Measurements from ENCODE around the gene TPD52L1.

TPD52L1 gene

DNA sequence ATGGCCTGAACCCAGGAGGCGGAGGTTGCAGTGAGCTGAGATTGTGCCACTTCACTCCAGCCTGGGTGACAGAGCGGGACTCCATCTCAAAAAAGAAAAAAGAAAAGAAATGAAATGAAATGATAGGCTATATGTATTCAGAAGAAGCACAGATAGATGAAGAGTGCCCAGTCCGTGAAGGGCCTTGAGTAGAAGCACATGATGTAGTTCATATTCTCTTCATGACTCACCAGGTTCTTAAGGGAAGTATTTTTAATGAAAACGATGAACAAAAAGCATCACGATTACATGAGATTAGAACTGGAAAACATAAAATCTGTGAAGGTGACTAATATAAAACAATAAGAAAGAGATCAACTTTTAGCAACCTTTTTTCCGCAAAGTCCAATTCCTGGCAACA lies 29.8 kb downstream of the TPD52L1 start:
- no peak for DNase-seq

DNA sequence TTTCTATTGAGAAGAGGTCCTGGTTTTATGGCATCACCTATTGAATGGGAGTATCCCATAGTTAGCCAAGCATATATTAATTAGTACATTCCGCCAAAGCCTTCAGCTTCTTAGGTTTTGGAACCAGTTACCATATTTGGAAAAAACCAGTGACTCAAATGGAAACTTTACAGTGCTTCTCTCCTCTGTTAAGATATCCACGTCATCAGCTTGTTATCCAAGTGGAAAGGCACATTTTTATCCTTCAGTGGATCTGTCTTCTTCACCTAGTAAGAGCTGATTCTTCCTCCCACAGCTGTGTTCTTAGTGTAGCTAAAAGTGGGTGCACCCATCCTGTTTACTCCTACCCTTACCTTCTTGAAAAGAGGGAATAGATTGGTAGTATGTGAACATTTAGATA lies 34.5 kb downstream of the TPD52L1 start:
- DNase-seq, result no peak

DNA sequence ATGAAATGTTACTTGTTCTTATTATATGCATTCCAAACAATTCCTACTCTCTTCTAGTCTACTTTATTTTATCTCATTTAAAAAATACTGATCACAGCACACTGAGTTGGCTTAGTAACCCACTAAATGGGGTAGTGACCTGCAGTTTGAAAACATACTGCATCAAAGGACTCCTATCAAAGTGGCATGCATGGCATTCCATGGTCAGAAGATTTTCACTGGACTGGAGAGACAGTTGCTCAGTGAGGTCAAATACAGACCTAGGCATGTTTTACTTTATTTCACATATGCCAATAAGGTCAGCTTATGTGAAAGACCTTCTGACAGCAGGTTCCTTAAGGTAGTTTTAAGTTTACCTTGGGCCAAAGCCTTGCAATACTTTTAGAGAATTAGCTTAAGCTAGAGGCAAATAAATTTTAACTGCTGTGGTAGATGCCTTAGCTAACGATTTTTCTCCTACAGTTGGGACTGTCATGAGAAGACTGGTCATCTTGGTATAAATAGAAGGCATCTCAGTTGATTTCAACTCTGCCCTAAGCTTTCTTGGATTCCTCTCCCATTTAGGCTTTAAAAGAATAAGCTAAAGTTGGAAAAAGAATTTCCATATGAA lies 35.1 kb downstream of the TPD52L1 start:
- no peak for DNase-seq

DNA sequence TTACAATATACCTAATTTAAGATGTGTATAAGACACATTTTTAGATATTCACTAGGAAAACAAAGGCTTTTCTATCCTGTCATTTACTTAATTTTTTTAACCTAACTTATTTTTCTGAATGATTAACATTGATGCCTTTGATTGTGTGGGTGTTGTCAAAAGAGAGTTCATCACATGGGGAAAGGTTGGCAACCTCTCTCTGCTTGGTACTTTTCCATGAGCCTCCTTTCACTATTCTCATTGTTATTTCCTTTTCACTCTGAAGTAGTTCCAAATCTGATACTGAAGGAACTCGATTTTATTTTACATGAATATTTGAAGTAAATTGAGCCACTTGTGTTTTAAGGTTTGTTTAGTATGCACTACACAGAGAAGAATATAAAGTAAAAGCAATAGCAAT lies 35.9 kb downstream of the TPD52L1 start:
- DNase-seq, result no peak

DNA sequence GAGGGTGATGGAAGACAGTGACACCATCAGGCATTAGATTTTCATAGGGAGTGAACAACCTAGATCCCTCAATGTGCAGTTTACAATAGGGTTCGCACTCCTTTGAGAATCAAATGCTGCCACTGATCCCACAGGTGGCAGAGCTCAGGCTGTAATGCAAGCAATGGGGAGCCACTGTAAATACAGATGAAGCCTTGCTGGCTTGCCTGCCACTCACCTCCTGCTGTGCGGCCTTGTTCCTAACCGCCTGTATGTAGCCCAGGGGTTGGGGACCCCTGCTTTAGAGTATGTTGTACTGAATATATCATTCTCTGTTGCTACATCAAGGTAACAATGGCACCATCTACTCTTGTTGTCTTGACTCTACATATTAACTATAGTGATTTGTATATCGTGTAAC lies 37.1 kb downstream of the TPD52L1 start:
- DNase-seq, result no peak

DNA sequence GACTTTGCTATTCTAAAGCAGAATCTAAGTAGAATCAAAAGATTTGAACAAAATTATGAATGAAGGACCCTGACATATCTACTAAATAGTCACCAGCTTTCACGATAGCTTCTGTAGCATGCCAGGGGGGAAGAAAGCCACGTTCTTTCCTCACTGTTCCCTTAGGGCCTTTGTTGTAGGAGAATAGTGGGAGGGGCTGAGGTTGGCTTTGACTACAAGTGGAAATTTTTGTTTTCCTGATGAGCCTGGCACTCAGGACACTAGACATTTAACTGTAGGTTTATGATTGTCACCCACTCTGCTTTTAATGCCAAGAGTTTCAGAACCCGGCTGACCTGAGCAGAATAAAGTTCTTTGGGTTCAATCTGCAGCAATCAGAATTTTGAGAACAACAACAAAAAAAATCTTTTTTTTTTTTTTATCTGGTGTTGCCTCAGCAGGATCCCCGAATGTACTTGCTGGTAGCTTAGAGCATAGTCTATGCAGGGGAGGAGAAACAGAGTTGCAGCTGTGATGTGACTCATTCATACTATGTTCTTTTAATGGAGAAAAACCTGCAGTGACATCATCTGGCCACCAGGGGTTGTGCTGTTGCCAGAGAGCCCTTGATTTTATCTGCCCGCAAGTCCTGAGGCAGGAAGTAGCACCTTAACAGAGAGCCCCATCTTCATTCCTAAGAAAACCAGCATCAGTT lies 38.5 kb downstream of the TPD52L1 start:
- peak; percentile 28 for DNase-seq

DNA sequence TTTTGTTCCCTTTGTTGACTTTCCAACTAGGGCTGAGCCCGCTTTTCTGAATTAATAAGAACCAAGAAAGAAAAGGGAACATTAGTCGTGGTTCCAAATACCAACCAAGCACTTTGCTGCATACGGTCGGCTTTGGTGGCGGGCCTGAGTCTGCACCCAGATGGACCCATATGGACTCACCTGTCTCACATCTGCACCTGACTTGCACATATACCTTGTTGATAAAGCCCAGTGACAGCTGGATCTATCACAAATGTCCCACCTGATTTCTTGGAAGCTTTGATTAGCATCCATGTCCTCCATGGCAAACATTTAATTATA lies 39.0 kb downstream of the TPD52L1 start:
- no peak for DNase-seq

DNA sequence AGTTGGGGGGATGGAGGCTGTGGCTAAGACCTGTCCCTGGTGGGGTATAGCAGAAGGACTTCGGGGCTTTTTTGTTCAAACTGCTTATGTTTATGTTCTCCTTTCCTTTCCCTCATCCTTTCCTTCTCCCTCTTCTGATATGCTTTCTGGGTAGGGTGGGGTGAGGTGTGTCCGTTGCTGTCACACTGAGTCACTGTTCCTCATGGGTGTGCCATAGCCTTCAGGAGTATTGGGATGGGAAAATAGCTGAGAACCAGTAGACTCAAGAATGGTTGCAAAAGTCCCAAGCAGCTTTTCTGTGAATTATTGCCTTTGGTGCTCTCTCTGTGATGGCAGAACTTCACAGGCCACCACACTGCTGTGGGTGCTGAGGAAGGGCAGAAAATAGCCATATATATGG lies 39.6 kb downstream of the TPD52L1 start:
- no peak for DNase-seq

DNA sequence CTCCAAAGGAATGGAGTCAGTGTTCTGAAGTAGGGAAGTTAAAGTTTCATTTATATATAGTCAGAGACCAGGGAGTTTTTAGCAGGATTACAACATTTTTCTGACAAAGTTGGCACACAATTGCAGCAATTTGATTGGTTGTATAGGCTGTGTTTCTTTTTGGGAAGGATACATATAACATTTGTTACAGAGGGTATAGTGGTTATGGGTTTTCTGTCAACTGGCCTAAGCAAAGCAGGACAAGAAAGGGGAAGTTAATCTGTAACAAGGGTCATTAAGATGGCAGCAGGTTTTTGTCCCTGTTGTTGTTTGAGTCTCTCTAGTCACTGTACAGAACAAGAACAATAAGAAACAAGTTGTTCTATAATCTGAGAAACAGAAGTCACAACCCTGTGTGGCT lies 41.4 kb downstream of the TPD52L1 start:
- DNase-seq, result no peak

DNA sequence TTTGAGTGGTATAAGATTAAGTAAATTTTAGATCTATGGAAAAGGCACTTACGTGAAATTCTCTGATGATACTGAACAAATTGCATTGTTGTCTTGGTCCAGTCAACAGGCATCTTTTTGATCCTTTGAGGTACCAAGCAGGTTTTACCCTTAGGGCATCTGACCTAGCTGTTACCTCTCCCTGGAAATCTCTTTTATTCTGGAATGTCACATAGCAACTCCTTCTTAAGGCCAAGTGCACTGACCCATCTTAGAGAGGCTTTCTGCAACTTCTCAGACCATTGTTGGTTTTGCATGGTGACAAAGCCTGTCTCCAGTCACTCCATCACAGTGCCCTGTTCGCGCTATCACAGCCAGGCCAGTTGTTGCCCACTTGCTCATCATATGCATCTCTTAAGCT lies 42.0 kb downstream of the TPD52L1 start:
- DNase-seq, result no peak

DNA sequence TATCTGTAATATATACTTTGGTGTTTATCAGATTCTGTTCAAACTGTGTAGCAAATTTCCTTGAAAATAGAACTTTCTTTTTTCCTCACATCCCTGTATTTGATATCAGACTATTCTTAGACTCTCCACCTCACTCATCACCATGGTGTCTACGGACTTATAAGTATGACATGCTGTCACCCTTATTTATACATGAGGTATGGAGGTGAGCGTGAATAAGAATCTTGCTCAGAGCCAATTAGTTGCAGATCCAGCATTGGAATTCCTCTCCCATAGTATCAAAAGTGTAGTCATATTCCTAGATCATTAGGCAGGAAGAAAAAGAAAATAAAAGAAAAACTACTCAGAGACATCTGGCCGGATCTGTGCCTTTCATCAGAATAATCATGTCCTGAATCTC lies 43.0 kb downstream of the TPD52L1 start:
- DNase-seq, result no peak

DNA sequence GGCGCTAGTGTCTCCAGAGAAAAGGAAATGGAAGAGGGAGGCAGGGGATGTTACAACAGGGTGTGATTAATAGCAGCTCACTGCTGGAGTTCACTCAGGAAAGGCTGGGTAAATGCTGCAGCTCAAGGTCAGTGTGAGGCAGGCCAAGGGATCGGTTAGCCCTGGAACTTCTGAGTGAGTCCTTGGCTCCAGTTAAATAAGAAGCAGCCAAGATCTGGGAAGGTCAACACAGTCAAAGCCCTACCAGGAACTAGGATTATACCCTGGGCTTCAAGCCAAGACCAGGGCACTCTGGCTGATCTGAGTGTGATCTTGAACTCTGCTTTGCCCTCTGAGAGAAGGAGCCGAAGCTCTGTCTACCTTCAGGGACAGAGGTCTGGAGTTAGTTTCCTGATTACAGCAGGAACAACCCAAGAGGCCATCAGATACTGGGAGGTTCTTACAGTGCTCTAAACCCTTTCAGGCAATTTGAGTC lies 44.3 kb downstream of the TPD52L1 start:
- DNase-seq, result no peak

DNA sequence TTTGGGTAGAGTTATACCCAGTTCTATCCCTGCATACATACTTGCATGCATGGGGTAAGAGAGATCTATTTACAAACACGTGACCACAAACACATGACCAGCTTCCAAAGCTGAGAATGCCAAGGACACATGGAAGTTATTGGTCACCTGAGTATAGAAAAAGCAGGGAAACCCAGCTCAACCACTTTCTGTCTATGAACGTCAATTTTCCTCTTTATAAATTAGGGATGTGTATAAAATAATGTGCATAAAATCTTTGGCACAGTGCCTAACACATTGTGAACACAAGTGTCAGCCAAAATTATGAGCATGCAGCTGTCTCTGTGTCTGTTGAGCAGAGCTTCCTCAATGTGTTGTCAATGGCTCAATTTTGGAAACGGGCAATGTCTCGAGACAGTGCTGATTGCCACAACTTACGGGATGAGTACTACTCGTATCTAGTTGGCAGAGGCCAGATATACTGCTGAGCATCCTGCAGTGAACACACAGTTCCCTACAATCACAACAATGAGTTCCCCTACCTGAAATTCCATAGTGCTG lies 44.9 kb downstream of the TPD52L1 start:
- no peak for DNase-seq

DNA sequence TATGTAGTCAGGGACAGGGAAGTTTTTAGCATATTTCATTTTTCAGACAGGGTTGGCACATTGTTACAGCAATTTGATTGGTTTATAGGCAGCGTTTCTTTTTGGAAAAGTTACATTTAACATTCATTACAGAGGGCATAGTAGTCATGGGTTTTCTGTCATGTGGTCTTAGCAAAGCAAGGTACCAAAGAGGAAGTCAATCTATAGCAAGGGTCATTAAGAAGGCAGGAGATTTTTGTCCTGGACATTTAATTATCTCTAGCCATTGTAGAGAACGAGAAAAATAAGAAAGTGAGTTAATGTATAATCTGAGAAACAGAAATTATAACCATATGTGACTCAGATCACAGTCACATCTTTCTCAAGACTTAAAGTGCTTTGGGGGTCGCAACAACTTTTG lies 47.4 kb downstream of the TPD52L1 start:
- no peak for DNase-seq

DNA sequence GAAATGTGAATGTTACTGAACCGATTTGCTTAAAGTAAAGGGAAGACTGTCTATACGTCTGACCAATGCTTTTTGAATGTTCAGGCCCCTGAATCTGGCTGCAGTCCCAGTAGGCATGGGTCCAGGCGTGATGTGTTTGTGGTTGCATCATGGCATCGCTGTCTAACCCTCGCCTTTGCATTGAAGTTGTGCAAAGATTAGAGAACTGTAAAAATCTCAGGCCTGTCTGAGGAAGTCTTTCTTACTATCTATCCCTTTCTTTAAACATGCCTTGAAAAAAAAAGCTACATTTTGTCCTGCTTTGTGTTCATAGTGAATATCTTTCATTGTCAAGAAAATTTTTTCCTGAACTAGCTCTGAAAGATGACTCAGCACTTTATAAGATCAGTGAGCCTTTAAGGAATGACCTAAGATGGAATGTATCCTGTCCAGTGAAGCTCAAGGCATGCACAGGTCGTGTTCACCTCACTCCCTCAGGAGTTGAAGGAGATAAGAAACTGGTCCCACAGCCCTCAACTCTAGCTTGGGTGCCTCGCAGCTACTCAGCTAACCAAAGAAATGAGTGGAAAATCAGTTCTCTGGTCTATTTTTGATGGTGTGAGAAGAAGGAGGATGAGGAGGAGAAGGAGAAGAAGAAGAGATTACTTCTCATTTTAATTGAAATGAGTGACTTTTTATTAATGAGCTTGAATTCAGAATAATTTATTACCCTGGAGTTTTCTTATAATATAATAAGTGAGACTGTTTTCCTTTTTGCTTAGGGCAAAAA lies 48.6 kb downstream of the TPD52L1 start:
- no peak for DNase-seq

DNA sequence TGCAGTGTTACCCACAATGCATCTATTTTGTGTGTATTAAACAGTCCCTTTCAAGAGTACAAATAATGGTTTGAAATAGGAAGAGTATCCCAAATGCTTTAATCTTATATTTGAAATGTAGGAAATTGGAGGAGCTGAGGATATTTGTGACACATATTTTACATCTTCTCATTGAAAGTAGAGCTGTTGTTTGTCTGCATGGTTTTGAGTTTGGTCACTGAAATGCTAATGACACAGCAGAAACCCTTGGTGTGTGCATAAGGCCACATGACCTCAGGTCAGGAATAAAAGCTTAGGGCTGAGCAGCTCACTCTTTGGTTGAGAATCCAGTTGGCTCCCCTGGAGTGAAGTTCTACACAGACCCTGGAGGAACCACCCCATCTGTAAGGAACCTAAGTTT lies 49.8 kb downstream of the TPD52L1 start:
- DNase-seq, result no peak

DNA sequence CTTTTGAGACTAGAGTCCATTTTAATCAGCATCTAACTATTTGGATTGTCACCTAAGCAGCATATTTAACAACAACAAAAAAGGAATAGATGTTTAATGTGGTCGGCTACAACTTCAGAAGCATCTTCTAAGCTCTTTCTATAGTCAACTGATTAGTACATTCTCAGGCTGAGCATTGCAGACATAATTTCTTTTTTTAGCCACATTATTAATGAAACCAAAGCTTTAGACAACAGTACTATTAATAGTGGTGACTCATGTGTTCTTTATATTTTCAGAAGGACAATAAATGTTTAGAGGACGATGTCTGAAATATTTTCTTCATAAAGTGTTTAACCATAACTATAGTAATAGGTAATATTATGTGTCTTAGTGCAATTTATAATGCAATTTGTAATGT lies 52.4 kb downstream of the TPD52L1 start:
- DNase-seq, result no peak

DNA sequence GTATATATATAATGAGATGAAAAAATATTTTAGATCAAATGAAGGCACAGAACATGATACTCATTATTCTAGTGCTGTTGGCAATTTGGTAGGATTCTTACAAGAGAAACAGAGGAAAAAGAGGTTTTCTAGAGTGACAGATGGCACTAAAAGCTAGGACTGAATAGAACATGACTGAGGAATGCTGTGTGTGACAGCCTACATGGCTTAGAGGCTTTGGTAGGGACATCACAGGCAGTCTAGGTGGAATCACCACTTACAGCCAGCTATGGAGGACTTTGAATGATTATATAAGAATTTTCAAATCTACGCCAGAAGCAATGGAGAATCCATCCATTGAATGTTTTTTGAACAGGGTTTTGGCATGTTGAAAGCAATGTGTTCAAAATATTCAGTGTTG lies 52.8 kb downstream of the TPD52L1 start:
- no peak for DNase-seq

DNA sequence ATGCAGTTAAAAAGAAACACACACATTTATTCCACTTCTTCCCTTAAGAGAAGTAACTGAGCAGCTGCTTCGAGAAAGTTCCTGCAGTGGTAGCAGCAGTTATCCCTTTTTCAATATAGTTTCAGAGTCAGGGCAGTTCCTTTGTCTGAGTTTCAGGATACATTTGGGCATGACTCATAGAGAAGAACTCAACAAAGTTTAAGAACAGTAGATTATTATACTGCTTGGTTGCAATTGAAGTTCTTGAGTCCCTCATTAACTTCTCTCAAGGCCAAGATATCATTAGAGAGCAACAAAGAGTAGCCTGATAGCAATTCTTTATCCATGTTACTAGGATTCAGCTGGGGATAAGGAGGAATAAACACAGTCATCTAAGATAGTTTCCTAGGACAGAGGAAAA lies 54.4 kb downstream of the TPD52L1 start:
- DNase-seq, result no peak

DNA sequence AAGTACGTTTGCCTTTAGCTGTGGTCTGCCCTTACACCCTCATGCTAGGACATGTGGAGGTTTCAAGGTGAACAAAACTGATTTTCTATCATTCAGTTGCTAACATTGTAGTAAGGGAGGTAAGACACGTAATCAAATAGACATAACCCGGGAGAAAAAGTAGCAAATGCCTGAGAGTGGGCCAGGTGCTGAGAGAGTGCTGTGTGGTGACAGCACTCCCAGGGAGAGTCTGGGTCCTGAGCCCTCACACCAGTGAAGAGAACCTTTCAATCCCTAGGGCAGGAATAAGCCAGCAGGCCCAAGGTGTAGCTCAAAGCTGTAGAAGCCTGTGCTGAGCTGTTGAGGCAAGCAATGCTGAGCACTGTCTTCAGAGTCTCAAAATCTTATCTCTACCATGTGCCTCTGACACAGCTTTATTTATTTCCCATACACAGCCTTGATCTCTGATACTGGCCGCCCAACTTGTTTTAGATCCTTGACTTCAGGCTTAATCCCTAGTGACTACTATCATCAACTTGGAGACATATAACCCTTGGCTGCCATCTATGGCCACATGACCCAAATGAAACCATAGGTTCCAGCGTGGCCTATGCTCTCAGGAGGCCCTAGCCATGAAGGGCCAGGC lies 55.2 kb downstream of the TPD52L1 start:
- DNase-seq, result no peak

DNA sequence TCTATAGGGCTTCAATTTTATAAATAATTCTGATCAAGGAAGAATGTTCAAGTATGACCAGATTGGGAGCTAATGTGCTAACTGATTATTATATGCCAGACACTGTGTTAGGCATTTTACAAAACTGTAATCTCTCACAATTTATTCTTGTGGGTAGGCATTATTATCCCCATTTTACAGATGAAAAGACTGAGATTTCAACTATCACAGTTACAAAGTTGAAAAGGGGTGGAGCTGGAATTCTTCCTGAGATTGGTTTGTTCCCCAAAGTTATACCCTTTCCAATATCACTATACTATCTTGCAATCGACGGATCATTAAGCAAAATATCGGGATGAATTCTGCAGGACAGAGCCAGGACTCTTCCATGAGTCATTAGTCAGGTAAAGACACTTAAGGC lies 57.1 kb downstream of the TPD52L1 start:
- no peak for DNase-seq

DNA sequence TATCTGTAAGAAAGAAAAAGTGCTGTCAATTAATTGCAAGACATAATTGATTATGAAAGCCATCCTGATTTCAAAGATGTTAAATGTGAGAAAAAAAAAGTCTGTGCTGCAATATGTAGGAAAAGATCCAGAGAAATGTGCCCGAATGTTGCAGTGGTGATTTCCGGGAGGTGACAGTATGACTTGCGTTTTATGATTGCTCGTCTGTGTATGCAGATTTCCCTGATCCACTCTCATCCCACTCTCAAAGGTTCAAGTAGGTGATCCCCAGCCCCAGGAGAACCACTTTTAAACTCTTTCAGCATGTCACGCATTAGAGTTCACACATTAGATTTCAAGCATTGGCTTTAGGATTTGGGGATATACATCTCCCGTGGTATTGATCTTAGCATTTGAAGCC lies 57.8 kb downstream of the TPD52L1 start:
- no peak for DNase-seq

DNA sequence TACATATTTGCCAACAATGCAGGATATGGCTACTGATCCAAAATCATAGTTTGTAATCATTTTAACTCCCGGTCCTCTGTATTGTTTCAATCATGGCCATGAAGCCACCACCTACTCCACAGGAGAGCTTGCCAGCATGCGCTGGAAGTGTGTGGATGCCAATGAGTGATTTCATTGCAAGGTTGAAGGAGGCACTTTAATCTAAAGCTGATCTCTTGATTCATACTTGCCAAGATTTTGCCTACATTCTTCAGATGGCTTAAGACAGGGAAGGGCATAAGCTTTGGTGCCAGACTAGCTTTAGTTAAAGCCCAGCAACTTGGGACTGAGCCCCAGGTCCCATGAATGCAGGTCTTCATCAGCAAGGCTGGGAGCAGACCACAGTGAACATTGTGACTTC lies 58.8 kb downstream of the TPD52L1 start:
- DNase-seq, result no peak

DNA sequence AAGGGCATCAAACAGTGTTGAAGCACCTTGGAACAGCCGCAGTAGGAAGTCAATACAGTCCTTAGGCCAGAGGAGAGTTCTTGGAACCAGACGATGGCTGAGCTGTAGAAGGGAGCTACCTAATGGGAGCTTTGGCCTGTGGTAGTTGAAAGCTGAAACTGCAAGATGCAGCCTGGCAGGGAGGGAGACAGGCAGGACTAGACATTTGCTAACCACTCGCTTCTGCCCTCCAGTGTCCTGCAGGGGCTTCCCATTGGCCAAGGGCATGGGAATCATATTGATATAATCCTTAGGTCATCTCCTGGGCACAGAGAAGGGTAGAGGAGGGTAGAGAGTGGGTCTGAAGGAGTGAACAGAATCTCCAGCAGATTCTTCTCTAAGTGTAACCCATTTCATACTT lies 60.4 kb downstream of the TPD52L1 start:
- no peak for DNase-seq
